Osteocyte (in vitro differentiated cells): ENCODE data around the gene ITGB4. TPM values are rescaled to one million over a fixed set of nuclear protein-coding genes. Genes with fewer than 3 reads are reported as not detected.
A peak's percentile ranks its signal among the peaks of the same experiment; 100 is the strongest.

ENCODE experiments used
- DNase-seq: peaks from one replicate; pipeline ENCODE4 v3.0.0; 2021; ENCODE audit warnings: mixed read lengths; ENCODE audit not compliant: unreplicated experiment; ENCODE audit errors: extremely low spot score
- H3K27ac Mint-ChIP-seq: one replicate; pipeline ENCODE4 v1.8.0; 2021; ENCODE audit warnings: mild to moderate bottlenecking, mixed read lengths; ENCODE audit not compliant: unreplicated experiment
- H3K27me3 Mint-ChIP-seq: one replicate; pipeline ENCODE4 v1.8.0; 2021; ENCODE audit warnings: mixed read lengths; ENCODE audit not compliant: unreplicated experiment
- H3K36me3 Mint-ChIP-seq: one replicate; pipeline ENCODE4 v1.8.0; 2021; ENCODE audit warnings: mixed read lengths; ENCODE audit not compliant: unreplicated experiment
- H3K4me1 Mint-ChIP-seq: one replicate; pipeline ENCODE4 v1.8.0; 2021; ENCODE audit warnings: mixed read lengths; ENCODE audit not compliant: unreplicated experiment
- H3K4me3 Mint-ChIP-seq: one replicate; pipeline ENCODE4 v1.8.0; 2021; ENCODE audit warnings: mild to moderate bottlenecking, moderate library complexity, mixed read lengths; ENCODE audit not compliant: unreplicated experiment
- H3K9me3 Mint-ChIP-seq: one replicate; pipeline ENCODE4 v1.8.0; 2021; ENCODE audit warnings: mixed read lengths; ENCODE audit not compliant: unreplicated experiment
- CTCF ChIP-seq: fragments of 200-600 bp; sonication (generic); IDR thresholded peaks from 2 replicates; pipeline ENCODE4 v1.5.0; 2021; ENCODE audit warnings: antibody characterized with exemption, mild to moderate bottlenecking, moderate library complexity
- total RNA-seq: library from RNA; stranded (reverse); gene quantifications from 2 replicates; pipeline ENCODE4 v1.2.1, GENCODE V29; 2021

ITGB4 gene
- total RNA-seq, 1 donor from 2014 or later, result 460 TPM

- DNase-seq, result no peak
- no peak overlapping the region for H3K4me3 Mint-ChIP-seq
- no peak overlapping the region for H3K27ac Mint-ChIP-seq
- H3K27me3 Mint-ChIP-seq, result no peaks in the 10 kb centered on the region
- no peaks in the 10 kb centered on the region for H3K4me1 Mint-ChIP-seq
- H3K36me3 Mint-ChIP-seq, result peaks cover 37% of the 10 kb centered on the region
- no peaks in the 10 kb centered on the region for H3K9me3 Mint-ChIP-seq
- TF ChIP-seq CTCF, result no peak
Measured at GRCh38 chr17:75740215-75740614, 19.0 kb downstream of the ITGB4 start.

- Mint-ChIP-seq H3K27ac (no peak overlapping the region), H3K36me3 (peaks cover 34% of the 10 kb centered on the region), H3K4me1 (no peaks in the 10 kb centered on the region), H3K9me3 (no peaks in the 10 kb centered on the region), H3K4me3 (no peak overlapping the region), H3K27me3 (no peaks in the 10 kb centered on the region)
- DNase-seq, result peak; percentile 82
- no peak for TF ChIP-seq CTCF
Measured at GRCh38 chr17:75740631-75741077, 19.4 kb downstream of the ITGB4 start.

- Mint-ChIP-seq H3K4me1 (no peaks in the 10 kb centered on the region), H3K4me3 (no peak overlapping the region), H3K27ac (no peak overlapping the region), H3K36me3 (peaks cover 24% of the 10 kb centered on the region), H3K27me3 (no peaks in the 10 kb centered on the region), H3K9me3 (no peaks in the 10 kb centered on the region)
- peak; percentile 82 for DNase-seq
- no peak for TF ChIP-seq CTCF
Measured at GRCh38 chr17:75742337-75742736, 21.1 kb downstream of the ITGB4 start.

GRCh38 chr17:75743625-75744206 is 22.5 kb downstream of the ITGB4 start:
- TF ChIP-seq CTCF, result no peak
- Mint-ChIP-seq H3K36me3 (peaks cover 21% of the 10 kb centered on the region), H3K4me3 (no peak overlapping the region), H3K27ac (no peak overlapping the region), H3K9me3 (no peaks in the 10 kb centered on the region), H3K27me3 (no peaks in the 10 kb centered on the region), H3K4me1 (peaks cover 6% of the 10 kb centered on the region)
- DNase-seq, result no peak

GRCh38 chr17:75748706-75749105 is 27.4 kb downstream of the ITGB4 start:
- no peaks in the 10 kb centered on the region for H3K9me3 Mint-ChIP-seq
- TF ChIP-seq CTCF, result no peak
- no peak overlapping the region for H3K4me3 Mint-ChIP-seq
- no peak for DNase-seq
- no peaks in the 10 kb centered on the region for H3K27me3 Mint-ChIP-seq
- H3K4me1 Mint-ChIP-seq, result peaks cover 18% of the 10 kb centered on the region
- peaks cover 28% of the 10 kb centered on the region for H3K36me3 Mint-ChIP-seq
- no peak overlapping the region for H3K27ac Mint-ChIP-seq
